EH (cell line): ENCODE results near the gene CD226.
"Not testable (repeated sequence)": the region's sequence is repeated elsewhere in the genome, so short reads cannot be mapped to it uniquely, and the experiment has no call there.

Experiments used
- DNase-seq: peaks from one replicate; pipeline ENCODE4 v3.0.0-alpha.2; 2015; ENCODE audit warnings: low read depth

CD226 gene

GRCh38 chr18:69872661-69873060, 75.0 kb downstream of the CD226 start:
- no peak for DNase-seq

- DNase-seq = no peak
Measured at GRCh38 chr18:69871363-69871762, 76.3 kb downstream of the CD226 start.

GRCh38 chr18:69870736-69871135, 76.9 kb downstream of the CD226 start:
- no peak for DNase-seq

GRCh38 chr18:69866212-69866611, 81.5 kb downstream of the CD226 start:
- no peak for DNase-seq

DNA sequence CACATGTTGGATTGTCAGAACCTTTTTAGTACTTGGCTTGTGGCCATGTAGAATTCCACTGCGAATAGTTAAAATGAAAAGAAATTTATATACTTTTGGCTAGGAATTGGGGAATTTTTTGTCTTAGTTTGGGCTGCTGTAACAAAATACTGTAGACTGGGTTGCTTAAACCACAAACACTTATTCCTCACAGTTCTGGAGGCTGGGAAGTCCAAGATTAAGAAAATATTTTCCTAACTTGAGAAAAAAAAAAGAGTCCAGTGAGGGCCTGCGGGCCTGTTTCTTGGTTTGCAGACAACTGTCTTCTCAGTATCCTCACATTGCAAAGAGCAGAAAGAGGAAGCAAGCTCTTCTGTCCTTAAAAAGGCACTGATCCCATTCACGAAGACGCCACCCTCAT, 81.9 kb downstream of the CD226 start:
- peak; percentile 66 for DNase-seq

- not testable (repeated sequence) for DNase-seq
Measured at GRCh38 chr18:69864802-69865201, 82.9 kb downstream of the CD226 start.

DNA sequence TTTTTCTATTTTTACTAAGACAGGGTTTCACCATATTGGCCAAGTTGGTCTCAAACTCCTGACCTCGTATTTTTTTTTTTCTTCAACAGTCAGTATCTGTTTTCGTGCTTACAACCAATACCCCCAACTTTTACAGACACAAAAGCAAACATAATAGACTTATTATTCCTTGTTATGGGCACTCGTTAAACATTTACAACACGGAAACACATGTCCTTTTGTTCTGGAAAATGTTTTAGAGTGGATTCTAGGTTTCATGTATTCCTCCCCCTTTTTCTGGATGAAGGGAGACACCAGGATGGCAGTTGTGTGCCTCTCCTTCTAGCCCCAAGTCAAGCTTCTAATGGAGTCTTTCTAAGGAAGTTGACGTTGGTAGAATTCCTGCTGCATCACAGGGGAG, 88.8 kb downstream of the CD226 start:
- DNase-seq = no peak

DNA sequence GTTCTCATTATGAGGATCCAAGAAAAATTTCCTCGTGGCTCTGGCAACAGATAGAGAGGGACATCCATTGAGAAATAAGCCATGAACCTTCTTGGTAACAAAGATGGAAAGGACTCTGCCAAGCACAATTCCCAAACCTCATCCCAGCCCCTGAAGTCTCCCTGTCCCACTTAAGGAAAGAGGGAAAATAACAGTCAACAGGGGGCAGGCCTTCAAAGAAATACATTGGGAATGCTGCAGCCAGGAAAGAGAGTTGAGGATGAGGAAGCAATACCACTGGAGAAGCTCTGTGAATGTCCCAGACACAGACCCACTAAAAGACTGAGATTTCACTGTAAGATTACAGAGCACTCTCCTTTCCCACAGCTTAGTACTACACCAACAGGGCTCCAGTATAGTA, 93.2 kb downstream of the CD226 start:
- DNase-seq = no peak

- DNase-seq = no peak
Measured at GRCh38 chr18:69853051-69853450, 94.6 kb downstream of the CD226 start.

GRCh38 chr18:69845593-69846506, 101.8 kb downstream of the CD226 start:
- DNase-seq = peak; percentile 15

- no peak for DNase-seq
Measured at GRCh38 chr18:69844656-69845055, 103.0 kb downstream of the CD226 start.

GRCh38 chr18:69843015-69843414, 104.7 kb downstream of the CD226 start:
- DNase-seq = no peak

GRCh38 chr18:69841117-69841516, 106.6 kb downstream of the CD226 start:
- DNase-seq = no peak

DNA sequence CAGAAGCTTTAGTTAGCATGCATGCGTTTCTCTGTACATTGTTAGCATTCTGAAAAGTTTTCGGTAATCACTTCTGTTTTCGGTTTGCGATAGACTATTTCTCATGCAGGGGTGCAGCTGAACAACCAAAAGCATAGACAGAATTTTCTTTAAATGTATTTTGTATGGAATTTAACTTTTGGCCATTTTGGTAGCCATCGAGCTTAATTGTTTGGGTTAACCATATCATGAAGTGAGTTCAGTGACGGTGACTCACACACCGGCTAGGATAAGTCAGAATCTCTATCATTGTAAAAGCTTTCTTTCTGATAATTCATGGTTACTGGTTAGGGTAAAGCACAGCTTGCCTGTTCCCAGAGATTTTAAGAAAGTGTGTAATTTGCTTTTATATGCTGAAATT, 107.2 kb downstream of the CD226 start:
- DNase-seq = peak; percentile 13

GRCh38 chr18:69840001-69840400, 107.7 kb downstream of the CD226 start:
- no peak for DNase-seq

- no peak for DNase-seq
Measured at GRCh38 chr18:69839497-69839896, 108.2 kb downstream of the CD226 start.

DNA sequence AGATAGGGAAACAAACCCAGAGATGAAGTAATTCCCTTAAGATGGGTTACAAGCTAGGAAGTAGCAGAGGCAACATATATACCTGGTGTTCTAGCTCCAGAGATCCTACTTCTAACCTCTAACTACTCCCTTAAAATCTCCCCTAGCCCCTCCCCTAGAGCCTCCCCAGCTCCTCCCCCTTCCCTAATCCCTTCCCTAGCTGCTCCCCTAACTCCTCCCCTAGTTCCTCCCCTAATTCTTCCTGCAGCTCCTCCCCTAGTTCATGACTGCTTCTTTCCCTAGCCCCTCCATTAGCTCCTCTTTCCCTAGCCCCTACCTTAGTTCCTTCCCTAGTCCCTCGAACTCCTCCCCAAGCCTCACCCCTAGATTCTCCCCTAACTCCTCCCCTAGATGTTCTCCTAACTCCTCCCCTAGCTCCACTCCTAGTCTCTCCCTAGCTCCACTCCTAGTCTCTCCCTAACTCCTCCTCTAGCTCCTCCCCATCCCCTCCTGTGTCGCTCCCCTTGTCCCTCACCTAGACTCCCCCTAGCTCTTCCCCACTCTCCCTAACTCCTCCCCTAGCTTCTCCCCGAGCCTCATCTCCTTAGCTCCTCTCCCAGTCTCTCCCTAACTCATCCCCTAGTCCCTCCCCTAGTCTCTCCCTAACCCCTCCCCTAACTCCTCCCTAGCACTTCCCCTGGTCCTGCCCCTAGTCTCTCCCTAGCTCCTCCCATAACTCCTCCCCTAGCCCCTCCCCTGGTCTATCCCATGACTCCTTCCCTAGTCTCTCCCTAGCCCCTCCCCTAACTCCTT, 108.9 kb downstream of the CD226 start:
- peak; percentile 45 for DNase-seq

DNA sequence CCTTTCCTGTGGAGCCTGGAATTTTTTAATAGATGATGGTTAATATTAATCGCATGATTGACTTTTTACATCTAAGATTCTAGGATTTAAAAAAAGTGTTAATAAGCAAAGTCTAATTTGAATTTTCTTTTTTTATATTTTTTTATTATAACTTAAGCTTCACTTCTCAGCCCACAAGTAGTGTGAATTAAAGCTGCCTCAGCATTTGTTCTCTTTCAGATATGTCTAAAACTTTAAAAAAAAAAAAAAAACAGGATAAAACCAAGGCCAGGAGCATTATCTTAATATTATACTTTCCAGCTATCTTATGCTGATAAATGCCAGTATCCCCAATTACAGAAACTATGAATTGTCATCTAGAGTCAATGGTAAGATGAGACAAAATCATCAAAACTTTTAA, 109.7 kb downstream of the CD226 start:
- DNase-seq = no peak

- DNase-seq = not testable (repeated sequence)
Measured at GRCh38 chr18:69834980-69835379, 112.7 kb downstream of the CD226 start.

DNA sequence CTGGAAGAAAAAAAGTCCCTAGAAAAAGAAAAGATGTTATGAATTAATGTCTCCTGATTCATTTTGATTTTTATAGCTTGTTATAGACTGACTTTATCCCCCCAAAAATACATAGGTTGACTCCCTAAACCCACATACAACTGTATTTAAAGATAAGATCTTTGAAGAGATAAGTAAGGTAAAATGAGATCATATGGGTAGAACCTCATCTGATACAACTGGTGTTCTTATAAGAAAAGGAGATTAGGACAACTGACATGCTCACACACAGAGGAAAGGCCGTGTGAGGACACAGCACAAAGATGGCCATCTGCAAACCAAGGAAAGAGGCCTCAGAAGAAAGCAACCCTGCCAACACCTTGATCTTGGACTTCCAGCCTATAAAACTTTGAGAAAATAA, 117.5 kb downstream of the CD226 start:
- no peak for DNase-seq

DNA sequence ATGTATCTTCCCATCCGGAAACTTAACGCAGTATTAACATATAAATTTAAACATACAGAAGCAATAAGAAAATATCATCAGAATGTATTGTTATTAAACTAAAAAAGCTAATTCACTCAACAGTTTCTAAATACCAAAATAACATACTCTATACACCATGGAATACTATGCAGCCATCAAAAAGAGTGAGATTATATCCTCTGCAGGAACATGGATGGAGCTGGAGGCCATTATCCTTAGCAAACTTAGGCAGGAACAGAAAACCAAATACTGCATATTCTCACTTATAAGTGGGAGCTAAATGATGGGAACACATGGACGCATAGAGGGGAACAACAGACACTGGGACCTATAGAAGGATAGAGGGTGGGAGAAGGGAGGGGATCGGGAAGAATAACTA, 127.1 kb downstream of the CD226 start:
- no peak for DNase-seq

GRCh38 chr18:69819460-69819859, 128.2 kb downstream of the CD226 start:
- no peak for DNase-seq

DNA sequence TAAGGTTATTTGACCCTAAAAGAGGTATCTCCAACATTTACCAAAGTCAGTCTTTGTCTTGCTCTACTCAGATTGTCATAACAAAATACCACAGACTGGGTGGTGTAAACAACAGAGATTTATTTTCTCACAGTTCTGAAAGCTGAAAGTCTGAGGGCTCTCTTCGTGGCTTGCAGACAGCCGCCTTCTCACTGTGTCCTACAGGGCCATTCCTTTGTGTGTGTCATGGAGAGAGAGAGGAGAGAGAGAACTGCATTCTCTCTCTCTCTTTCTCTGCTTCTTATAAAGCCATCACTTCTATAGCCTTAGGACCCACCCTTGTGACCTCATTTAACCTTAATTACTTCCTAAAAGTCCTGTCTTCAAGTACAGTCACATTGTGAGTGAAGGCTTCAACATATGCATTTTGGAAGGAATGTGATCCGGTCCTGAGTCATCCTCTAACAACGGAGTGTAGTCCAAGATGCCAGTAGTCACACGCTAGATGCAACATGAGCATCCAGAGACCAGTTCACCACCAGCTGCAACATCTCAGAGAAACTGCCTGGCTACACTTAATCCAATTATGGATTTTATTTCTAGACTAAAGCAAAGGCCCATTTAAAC, 130.2 kb downstream of the CD226 start:
- peak; percentile 86 for DNase-seq
